HUDEP-2 (cell line): ENCODE measurements around the gene SKA2.
"Not testable (repeated sequence)": the region's sequence is repeated elsewhere in the genome, so short reads cannot be mapped to it uniquely, and the experiment has no call there.

Experiments
- DNase-seq, 76 experiments: peaks; one replicate each; lab custom pipeline; 2025; ENCODE audit not compliant: unreplicated experiment in 76 of 76; lab: John Stamatoyannopoulos, UW

SKA2 gene

GRCh38 chr17:59154292-59154720 lies 680 bp downstream of the SKA2 start:
- peak in 19 of 76 experiments; percentile 7 to 54 (median 37) for DNase-seq

GRCh38 chr17:59152925-59153324 lies 2.1 kb downstream of the SKA2 start:
- no peak for DNase-seq

GRCh38 chr17:59151591-59151990 lies 3.4 kb downstream of the SKA2 start:
- no peak for DNase-seq

GRCh38 chr17:59151006-59151405 lies 4.0 kb downstream of the SKA2 start:
- no peak for DNase-seq

- DNase-seq: peak in 4 of 76 experiments; percentile 1 to 24 (median 10)
Observed at GRCh38 chr17:59149841-59150511, 5.0 kb downstream of the SKA2 start.

GRCh38 chr17:59149051-59149450 lies 5.9 kb downstream of the SKA2 start:
- DNase-seq: no peak

GRCh38 chr17:59145571-59146096 lies 9.4 kb downstream of the SKA2 start:
- DNase-seq: no peak

- DNase-seq: no peak
Observed at GRCh38 chr17:59141860-59142259, 13.1 kb downstream of the SKA2 start.

- DNase-seq: peak in 6 of 76 experiments; percentile 5 to 17 (median 8)
Observed at GRCh38 chr17:59139939-59140338, 15.0 kb downstream of the SKA2 start.

- not testable (repeated sequence) for DNase-seq
Observed at GRCh38 chr17:59138339-59138738, 16.6 kb downstream of the SKA2 start.

- no peak for DNase-seq
Observed at GRCh38 chr17:59131131-59131530, 23.9 kb downstream of the SKA2 start.

- DNase-seq: no peak
Observed at GRCh38 chr17:59129814-59130213, 25.2 kb downstream of the SKA2 start.

GRCh38 chr17:59126809-59127417 lies 28.1 kb downstream of the SKA2 start:
- no peak for DNase-seq

GRCh38 chr17:59124665-59125064 lies 30.3 kb downstream of the SKA2 start:
- no peak for DNase-seq

- no peak for DNase-seq
Observed at GRCh38 chr17:59121901-59122480, 33.0 kb downstream of the SKA2 start.

GRCh38 chr17:59115474-59115873 lies 39.5 kb downstream of the SKA2 start:
- DNase-seq: no peak

GRCh38 chr17:59111539-59111938 lies 43.4 kb downstream of the SKA2 start:
- no peak for DNase-seq

GRCh38 chr17:59110973-59111372 lies 44.0 kb downstream of the SKA2 start:
- DNase-seq: no peak

GRCh38 chr17:59108400-59109102 lies 46.4 kb downstream of the SKA2 start:
- DNase-seq: no peak

- DNase-seq: no peak
Observed at GRCh38 chr17:59107306-59107670, 47.7 kb downstream of the SKA2 start.
